DND-41 (cell line): ENCODE results near the gene EXOC8.

Experiments
- ATAC-seq: fragments of 200-7000 bp; cut with Tn5 transposase; 3 replicates; pipeline ENCODE4 v1.9.1; 2021; ENCODE audit warnings: low read depth; ENCODE audit not compliant: insufficient read depth
- DNase-seq: peaks from one replicate; pipeline ENCODE4 v3.0.0-alpha.2; 2020
- H2AFZ ChIP-seq: 2 replicates; pipeline ENCODE4 v1.6.0; 2012; ENCODE audit warnings: low read depth, low read length
- H3K27ac ChIP-seq: 2 replicates; pipeline ENCODE4 v1.5.1; 2012; ENCODE audit warnings: low read length, inconsistent platforms
- H3K27me3 ChIP-seq: fragments of 200-600 bp; sonication (generic); 2 replicates; pipeline ENCODE4 v1.6.0; 2012; ENCODE audit warnings: low read length, mild to moderate bottlenecking, inconsistent platforms; ENCODE audit not compliant: insufficient read depth, poor library complexity
- H3K36me3 ChIP-seq: 2 replicates; pipeline ENCODE4 v1.5.1; 2012; ENCODE audit warnings: low read length, inconsistent platforms; ENCODE audit not compliant: insufficient read depth
- H3K4me1 ChIP-seq: 2 replicates; pipeline ENCODE4 v1.5.1; 2012; ENCODE audit warnings: mild to moderate bottlenecking, low read length; ENCODE audit not compliant: insufficient read depth
- H3K4me2 ChIP-seq: 2 replicates; pipeline ENCODE4 v1.6.0; 2012; ENCODE audit warnings: mild to moderate bottlenecking, moderate library complexity, low read length, inconsistent platforms; ENCODE audit not compliant: insufficient read depth
- H3K4me3 ChIP-seq, 2 experiments: fragments of 200-600 bp in 1 of 2; shearing (Covaris generic) in 1 of 2; 2 replicates each; pipeline ENCODE4 v1.5.1; 2012 to 2016; ENCODE audit warnings: inconsistent platforms in 2 of 2, low read length in 2 of 2, mild to moderate bottlenecking in 2 of 2, low read depth in 1 of 2, moderate library complexity in 1 of 2
- H3K79me2 ChIP-seq: 2 replicates; pipeline ENCODE4 v1.6.0; 2012; ENCODE audit warnings: low read length, inconsistent platforms; ENCODE audit not compliant: insufficient read depth
- H3K9ac ChIP-seq: 2 replicates; pipeline ENCODE4 v1.6.0; 2012; ENCODE audit warnings: low read depth, mild to moderate bottlenecking, inconsistent platforms, low read length, moderate library complexity
- H3K9me3 ChIP-seq: 2 replicates; pipeline ENCODE4 v1.5.1; 2012; ENCODE audit warnings: low read length, moderate library complexity, mild to moderate bottlenecking, inconsistent platforms; ENCODE audit not compliant: insufficient read depth, severe bottlenecking
- H4K20me1 ChIP-seq: 2 replicates; pipeline ENCODE4 v1.6.0; 2012; ENCODE audit warnings: low read length; ENCODE audit not compliant: insufficient read depth
- CTCF ChIP-seq: IDR thresholded peaks from 2 replicates; pipeline ENCODE4 v1.5.1; 2012; ENCODE audit warnings: borderline replicate concordance, low read length, moderate library complexity, mild to moderate bottlenecking; ENCODE audit not compliant: poor library complexity, severe bottlenecking; ENCODE audit errors: extremely low read depth
- EZH2 ChIP-seq: IDR thresholded peaks from 3 replicates; pipeline ENCODE4 v1.6.1; 2012; ENCODE audit warnings: borderline replicate concordance, low read depth, mild to moderate bottlenecking, moderate library complexity, low read length, inconsistent platforms; ENCODE audit not compliant: severe bottlenecking

Gene EXOC8

GRCh38 chr1:231384696-231385415 is 47.2 kb upstream of the EXOC8 start:
- no peak for ATAC-seq
- Histone ChIP-seq H2AFZ (no peak overlapping the region), H3K79me2 (peaks cover 88% of the 10 kb centered on the region), H3K4me2 (no peak overlapping the region), H4K20me1 (peaks cover 29% of the 10 kb centered on the region), H3K9me3 (no peaks in the 10 kb centered on the region), H3K27ac (no peak overlapping the region), H3K9ac (no peak overlapping the region), H3K4me1 (no peaks in the 10 kb centered on the region), H3K4me3 (no peak overlapping the region), H3K27me3 (no peaks in the 10 kb centered on the region), H3K36me3 (0 out of 2 replicates have a peak, but pooled peaks cover 5% of the 10 kb centered on the region)
- no peak for DNase-seq
- no peak for TF ChIP-seq CTCF
- TF ChIP-seq EZH2 = no peak

- Histone ChIP-seq H4K20me1 (peaks cover 32% of the 10 kb centered on the region), H3K9ac (no peak overlapping the region), H3K79me2 (peaks cover 86% of the 10 kb centered on the region), H2AFZ (no peak overlapping the region), H3K27me3 (no peaks in the 10 kb centered on the region), H3K36me3 (0 out of 2 replicates have a peak, but pooled peaks cover 5% of the 10 kb centered on the region), H3K9me3 (no peaks in the 10 kb centered on the region), H3K4me2 (no peak overlapping the region), H3K4me3 (no peak overlapping the region), H3K27ac (no peak overlapping the region), H3K4me1 (no peaks in the 10 kb centered on the region)
- TF ChIP-seq CTCF (no peak), EZH2 (no peak)
- no peak for DNase-seq
- no peak for ATAC-seq
Measured at GRCh38 chr1:231383159-231383860, 45.7 kb upstream of the EXOC8 start.

GRCh38 chr1:231382426-231382825 is 44.8 kb upstream of the EXOC8 start:
- DNase-seq (no peak), ATAC-seq (no peak)
- Histone ChIP-seq H2AFZ (no peak overlapping the region), H3K9me3 (no peaks in the 10 kb centered on the region), H3K36me3 (0 out of 2 replicates have a peak, but pooled peaks cover 5% of the 10 kb centered on the region), H3K9ac (no peak overlapping the region), H4K20me1 (peaks cover 27% of the 10 kb centered on the region), H3K4me1 (no peaks in the 10 kb centered on the region), H3K4me3 (no peak overlapping the region), H3K27me3 (no peaks in the 10 kb centered on the region), H3K27ac (no peak overlapping the region), H3K4me2 (no peak overlapping the region), H3K79me2 (peaks cover 85% of the 10 kb centered on the region)
- no peak for TF ChIP-seq CTCF
- TF ChIP-seq EZH2 = no peak
